HG03558 (cell line): ENCODE data around the gene FAM184A.

Experiments used
- ATAC-seq: cut with Tn5 transposase; IDR thresholded peaks from one replicate; pipeline ENCODE4 v1.9.1; 2021; ENCODE audit warnings: moderate number of reproducible peaks; ENCODE audit not compliant: unreplicated experiment; ENCODE audit errors: extremely low read depth

The FAM184A gene

DNA sequence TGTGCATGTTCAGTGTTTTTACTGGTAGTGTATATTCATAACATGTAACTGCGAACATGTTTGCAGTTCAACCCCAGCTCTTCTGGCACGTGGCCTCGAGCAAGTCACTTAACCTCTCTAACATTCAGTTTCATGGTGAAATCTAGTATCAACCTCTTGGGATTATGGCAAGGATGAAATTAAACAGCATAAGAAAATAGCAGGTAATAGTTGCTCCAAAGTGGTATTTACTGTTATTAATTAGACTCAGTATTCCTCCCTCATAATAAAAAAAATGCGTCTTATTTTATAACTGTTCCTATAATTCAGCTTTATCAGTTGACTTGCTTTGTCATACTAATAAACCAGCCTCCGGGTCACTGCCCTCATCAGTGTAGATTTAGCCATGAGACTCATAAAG, 15.0 kb downstream of the FAM184A start:
- no peak for ATAC-seq

DNA sequence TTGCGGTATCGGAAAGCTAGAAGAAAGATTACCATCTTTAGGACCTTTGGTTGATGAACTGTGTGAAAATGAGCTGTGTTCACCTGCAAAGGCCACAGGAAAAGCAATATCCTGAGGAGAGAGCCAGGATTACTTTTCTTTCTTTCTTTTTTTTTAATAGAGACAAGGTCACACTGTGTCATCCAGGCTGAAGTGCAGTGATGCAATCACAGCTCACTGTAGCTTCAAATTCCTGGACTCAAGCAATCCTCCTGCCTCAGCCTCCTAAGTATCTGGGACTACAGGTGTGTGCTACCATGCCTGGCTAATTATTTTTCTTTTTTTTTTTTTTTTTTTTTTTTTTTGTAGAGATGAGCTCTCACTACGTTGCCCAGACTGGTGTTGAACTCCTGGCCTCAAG, 17.2 kb downstream of the FAM184A start:
- ATAC-seq, result no peak

DNA sequence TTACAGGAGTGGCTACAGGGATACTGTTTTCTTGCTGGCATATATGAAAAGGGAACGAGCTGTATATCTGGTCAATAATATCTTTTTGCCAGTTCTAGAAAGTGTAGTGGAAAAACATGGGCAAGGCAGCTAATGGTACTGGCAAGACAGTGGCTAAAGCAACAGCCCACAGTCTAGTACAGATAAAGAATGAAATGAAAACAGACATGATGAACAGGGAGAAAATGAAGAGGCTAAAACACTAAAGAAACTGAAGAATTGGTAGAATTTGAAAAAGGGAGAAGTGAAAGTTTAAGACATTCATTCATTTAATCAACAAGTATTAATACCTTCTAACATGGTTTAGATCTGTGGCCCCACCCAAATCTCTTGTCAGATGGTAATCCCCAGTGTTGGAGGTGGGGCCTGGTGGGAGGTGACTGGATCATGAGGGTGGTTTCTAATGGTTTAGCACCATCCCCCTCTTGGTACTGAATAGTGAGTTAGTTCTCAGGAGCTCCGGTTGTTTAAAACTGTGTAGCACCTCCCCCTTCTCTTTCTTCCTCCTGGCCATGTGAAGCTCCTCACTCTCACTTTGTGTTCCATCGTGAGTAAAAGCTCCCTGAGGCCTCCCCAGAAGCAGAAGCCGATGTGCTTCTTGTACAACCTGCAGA, 18.1 kb downstream of the FAM184A start:
- no peak for ATAC-seq

DNA sequence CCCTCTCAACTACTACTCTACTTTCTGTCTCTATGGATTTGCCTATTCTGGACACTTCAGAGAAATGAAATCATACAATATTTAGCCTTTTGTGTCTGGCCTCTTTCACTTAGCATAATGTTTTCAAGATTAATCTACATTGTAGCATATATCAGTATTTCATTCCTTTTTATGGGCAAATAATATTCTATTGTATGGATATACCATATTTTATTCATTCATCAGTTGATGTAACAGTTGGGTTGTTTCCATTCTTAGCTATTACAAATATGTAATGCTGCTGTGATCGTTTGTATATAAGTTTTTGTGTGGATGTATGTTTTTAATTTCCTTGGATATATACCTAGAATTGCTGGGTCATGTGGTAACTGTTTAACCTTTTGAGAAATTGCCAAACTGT, 23.4 kb downstream of the FAM184A start:
- no peak for ATAC-seq

DNA sequence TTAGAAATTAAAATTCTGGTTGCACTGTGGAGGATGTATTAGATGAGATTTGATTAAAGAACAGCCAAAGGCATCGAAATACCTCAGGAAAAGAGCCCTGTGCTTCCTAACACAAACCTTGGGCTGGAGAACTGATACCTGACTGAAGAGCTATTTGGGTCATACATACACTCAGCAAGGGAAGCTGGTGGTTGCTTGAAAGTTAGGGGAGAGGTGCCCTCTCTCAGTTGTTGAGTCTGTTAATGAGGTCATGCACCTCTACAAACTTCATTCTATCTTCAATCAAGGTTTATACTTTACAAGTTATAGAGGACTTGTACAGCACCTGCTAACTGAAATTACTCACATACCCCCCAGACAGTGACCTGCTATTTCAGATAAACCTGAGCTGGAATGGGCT, 25.5 kb downstream of the FAM184A start:
- ATAC-seq, result no peak

DNA sequence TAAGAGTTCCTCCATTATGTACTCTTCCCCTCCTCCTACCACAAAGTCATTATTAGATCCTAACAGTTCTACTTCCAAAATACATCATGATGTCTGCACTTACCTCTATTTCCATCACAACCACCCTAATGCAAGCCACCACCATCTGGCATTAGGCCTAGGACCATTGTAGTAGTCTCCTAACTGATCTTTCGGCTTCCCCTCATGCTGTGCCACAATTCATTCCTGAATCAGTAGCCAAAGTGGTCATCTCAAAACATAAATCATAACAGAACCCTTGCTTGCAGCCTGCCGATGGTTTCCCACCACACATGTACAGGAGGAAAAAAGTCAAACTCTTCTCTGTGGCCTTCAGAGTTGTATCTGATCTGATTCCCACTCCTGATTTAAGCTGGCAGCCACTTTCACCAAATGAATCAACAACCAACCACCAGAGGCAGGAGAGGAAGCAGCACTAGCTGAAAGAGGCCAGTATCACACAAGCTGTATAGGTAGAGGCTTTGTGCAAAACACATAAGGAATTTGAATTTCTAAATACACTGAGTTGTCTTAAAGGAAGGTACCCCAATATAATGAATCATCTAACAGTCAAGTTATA, 26.1 kb downstream of the FAM184A start:
- peak; percentile 63 for ATAC-seq

DNA sequence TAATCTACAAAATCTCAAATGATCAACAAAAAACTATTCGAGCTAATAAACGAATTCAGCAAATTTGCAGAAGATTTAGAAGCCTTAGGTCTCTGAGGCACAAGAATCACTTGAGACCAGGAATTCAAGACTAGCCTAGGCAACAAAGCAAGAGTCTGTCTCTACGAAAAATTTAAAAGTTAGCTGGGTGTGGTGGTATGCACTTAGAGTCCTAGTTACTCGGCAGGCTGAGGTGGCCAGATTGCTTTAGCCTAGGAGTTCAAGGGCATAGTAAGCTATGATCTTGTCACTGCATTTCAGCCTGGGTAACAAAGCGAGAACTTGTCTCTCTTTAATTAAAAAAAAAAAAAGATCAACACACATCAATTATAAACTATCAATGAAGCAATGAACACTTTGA, 34.2 kb downstream of the FAM184A start:
- ATAC-seq, result no peak

DNA sequence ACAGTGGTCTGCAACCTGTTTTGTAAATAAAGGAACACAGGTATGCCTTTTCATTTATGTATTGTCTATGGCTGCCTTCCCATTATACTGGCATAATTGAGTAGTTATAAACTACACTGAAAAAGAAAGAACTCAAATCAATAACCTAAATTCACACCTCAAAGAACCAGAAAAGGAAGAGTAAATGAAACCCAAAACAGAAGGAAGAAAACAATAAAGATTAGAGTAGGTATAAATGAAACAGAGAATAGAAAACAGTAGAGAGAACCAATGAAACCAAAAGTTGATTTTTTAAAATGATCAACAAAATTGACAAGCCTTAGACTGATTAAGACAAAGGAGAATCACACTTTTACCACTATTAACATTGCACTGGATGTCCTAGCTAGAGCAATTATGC, 34.7 kb downstream of the FAM184A start:
- ATAC-seq, result no peak

DNA sequence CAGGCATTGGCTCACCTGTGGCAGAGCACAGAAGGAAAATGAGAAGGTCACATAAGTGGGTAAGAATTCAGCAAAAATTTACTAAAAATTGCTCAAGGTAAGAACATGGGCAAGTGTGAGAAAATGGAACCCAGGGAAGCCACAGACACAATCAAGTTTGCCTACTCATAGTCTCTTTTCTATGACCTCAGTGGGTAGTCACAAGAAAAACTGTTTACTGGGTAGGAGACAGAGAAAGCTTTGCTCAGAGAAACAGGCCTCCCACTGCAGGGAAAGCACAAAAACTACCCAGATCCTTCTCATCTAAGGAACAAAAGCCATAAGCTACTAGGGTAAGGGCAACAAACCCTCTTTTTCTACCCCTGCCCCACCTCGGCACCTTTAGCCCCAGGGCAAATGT, 35.2 kb downstream of the FAM184A start:
- no peak for ATAC-seq

DNA sequence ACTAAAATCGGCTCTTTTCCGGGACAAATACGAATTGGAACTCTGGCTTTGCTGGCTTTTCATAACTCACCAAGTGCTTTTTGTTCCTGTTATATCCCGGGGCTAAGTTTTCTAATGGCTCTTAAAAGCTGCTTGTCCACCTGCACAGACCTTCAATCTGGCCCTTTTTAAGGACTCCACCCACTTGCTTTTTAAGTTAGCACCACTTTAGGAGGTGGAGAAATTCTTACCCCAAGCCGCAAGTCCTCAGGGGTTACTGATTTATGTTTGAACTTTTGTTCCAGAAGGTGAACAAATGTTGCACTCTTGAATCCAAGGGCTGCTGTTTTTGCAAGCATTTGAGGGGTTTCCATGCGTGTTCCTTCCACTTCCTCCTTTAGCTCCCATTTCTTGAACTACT, 37.8 kb downstream of the FAM184A start:
- no peak for ATAC-seq

DNA sequence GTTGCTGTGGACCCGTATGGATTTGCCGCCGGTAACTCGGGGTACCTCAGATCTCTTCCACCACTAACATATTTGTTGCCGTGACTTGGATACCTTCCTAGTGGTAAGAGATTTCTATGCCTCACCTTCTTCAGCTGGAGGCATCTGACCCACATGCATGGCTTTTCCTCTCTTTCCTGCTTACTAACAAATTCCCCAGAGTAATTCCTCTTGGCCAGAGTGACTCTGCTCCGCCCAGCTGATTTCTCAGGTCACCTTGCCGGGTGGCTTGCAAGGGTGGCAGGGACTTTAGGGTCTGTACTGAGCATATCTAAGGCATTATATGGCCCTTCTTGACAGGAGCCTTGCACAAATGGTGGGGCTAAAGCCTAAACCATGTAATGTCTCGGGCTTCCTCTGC, 38.2 kb downstream of the FAM184A start:
- ATAC-seq, result no peak

DNA sequence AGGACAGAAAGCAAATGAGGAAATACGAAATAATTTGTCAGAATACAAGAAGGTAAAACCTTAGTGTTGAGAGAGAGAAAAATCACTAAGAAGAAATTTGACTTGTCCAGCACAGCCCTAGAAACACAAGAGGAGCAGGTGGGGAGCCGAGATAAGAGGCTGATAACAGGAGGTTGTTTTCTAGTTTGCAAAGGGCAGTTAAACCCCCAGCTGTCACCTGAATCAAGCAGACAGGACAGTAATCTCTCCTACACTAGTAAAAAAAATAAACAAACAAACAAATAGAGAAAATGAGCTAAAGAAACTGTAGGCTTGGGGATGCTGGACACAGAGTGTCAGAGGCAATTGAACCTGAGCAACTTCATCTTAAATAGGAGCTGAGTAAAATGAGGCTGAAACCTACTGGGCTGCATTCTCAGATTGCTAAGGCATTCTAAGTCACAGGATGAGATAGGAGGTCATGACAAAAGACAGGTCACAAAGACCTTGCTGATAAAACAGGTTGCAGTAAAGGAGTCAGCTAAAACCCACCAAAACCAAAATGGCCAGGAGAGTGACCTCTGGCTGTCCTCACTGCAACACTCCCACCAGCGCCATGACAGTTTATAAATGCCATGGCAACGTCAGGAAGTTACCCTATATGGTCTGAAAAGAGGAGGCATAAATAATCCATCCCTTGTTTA, 40.4 kb downstream of the FAM184A start:
- no peak for ATAC-seq

DNA sequence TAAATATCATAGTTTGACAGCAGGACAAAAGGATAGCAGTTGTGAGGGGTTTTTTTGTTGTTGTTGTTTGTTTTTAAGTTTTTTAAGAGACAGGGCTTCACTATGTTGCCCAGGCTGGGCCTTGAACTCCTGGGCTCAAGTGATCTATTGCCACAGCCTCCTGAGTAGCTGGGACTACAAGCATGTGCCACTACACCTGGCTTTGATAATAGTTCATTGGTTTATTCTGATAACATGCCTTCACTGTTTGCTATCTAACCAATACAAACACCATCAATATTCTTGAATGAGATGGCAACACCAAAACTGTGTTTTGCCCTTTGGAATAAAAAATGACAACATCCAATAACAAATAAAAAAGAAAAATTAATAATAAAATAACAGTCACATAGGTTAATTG, 41.2 kb downstream of the FAM184A start:
- ATAC-seq, result no peak

DNA sequence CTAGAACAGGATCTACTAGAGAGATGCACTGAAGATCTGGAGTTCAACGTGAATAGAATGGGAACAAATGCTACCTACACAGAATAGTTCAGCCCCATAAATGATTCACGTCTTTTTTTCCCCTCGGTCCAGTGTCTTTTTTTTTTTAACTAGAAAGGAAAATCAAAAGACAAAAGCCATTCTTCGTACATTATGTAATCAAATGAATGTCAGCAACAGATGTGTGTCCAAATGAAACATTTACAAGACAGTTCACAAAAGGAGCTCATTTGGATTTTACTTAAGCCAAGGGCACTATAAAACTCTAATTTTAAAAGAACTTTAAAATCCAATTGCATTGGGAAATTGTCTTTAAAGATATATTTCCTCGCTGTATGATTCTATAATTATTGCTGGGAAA, 42.4 kb downstream of the FAM184A start:
- no peak for ATAC-seq

DNA sequence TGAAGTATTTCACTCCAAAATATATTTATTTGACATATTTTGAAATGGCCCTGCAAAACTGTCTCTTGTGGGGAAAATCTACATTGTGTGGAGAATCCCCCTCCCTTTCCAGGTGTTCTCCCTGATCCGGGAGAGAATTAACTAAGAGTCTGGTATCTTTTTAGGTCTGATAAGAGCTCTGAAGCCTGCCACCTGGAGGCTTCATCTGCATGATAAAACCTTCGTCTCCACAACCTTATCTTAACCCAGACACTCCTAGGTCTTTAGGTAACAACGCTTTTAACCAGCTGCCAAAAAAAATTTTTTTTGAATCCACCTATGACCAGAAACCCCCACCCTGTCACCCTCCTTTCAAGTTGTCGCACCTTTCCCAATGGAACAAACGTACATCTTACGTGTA, 43.0 kb downstream of the FAM184A start:
- no peak for ATAC-seq

DNA sequence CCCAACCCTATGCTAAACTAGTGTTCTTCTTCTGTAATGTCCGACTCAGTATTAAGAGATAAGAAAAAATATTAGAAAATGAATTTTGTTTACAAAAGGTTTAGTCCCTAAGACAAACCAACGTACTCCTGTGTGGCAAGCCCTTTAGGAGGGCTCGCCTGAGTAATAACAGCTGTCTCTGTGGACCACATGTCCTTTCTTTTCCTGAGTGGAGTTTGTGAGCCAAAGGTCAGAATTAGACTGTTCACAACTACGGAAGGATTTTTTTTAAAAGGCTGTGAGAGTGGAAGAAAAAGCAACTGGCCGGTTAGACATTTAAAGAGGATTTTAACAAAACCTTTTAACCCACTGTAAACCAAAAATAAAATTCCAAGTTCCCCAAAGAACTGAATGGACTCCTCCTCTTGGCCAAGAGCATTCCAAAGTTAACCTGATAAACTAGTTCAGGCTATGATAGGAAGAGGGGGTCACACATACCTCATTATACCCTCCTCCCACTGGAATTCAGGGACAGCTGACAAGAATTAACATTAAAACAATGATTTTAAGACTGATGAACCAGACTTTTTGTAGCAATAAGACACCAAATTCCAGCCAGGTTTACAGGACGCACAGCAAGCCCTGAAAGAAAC, 43.5 kb downstream of the FAM184A start:
- ATAC-seq, result no peak

DNA sequence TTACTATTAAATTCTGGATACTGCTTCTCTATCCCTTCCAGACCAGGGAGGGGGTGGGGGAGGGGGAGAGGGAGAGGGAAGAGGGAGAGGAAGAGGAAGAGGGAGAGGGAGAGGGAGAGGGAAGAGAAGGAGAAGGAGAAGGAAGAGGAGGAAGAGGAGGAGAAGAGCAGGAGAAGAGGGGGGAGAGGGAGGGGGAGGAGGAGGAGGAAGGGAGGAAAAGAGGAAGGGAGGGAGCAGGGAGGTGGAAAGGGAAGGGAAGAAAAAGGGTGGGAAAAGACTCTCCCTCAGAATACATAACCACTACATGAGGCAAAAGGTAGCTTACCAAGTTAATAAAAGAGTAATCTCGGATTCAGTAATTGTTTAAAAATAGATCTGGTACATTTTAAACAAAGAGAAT, 46.0 kb downstream of the FAM184A start:
- no peak for ATAC-seq

DNA sequence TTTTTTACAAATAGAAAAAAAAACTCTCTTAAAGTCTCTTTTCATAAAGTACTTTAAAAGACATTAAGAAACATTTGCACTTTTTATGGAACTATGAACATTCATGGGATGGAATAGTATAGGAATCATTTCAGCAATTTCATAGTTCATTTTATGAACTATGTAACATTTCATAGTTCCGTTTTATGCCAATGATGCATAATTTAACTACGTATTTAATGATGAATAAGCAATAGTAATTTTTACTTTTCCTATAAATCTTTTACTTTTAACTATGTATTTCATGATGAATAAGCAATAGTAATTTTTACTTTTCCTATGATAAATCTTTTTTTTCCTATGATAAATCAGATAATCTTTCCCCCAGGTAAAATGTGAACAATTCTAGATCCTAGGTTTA, 47.7 kb downstream of the FAM184A start:
- no peak for ATAC-seq

DNA sequence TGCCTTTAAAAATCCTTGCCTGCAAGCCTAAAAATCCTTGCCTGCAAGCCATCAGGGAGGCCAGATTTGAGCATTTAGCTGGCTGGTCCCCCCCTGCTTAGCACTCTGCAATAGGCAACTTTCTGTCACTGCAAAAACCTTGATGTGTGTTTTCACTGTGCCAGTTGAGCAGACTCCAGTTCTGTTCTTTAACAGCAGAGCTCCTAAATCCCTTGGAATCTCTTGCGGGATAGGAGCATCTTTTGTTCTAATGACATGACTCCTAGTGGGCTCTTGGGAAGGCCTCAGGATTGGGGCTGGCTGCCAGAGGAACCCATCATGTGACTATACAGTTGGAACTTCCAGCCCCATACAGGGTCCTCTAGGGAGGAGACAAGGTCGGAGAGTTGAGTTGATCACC, 50.4 kb downstream of the FAM184A start:
- no peak for ATAC-seq

DNA sequence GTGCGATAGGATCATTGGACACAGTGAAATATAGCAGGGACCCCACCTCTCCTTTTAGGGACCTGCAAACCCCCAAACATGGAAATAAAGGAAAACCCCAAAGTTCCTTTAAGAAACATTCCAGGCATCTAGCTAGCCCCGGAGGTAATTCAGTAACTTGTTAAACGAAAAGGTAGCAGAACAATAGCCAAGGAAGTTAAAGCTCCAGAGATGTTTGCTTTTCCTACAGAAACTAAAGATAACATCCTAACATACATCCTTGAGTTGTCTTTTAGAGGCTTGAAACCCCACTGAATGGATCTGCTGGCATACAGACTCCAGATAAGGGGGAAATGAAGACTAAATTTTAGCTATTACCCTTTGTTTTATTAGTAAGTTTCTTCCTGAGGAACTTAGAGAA, 51.0 kb downstream of the FAM184A start:
- no peak for ATAC-seq

DNA sequence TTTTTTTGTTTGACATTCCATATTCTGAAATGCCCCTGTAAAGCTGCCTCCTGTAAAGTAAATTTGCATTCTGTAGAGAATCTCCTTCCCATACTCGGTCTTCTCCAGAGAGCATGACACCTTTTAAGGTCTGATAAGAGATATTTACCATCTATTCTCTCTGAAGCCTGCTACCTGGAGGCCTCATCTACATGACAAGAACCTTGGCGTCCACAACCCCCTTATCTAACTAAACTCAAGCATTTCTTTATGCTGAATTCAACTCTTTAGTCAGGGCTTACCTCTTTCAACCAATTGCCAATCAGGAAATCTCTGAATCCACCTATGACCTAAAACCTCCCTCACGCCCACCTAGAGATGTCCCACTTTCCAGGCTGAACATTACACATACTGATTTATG, 51.6 kb downstream of the FAM184A start:
- ATAC-seq, result no peak

DNA sequence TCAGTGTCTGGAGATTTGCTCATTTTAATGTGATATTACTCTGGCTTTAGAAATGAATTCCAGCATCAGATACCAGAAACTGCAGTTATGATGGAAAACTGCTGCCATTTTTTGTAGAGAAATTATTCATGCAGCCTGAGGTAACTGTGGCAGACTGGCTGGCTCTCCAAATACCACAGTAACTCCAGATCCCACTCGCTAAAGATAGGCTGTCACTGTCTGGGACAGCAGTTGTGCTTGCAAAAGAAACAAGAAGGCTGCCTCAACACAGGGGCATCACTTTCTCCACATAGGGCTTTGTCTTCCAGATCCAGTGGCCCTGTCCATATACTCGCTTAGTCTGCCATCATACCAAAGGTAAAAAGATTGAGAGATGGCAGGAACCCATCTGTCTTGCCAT, 52.7 kb downstream of the FAM184A start:
- no peak for ATAC-seq
